ENCODE measurements around the gene GOLIM4.
"Not testable (repeated sequence)": the region's sequence is repeated elsewhere in the genome, so short reads cannot be mapped to it uniquely, and the experiment has no call there.

The GOLIM4 gene, protein sequence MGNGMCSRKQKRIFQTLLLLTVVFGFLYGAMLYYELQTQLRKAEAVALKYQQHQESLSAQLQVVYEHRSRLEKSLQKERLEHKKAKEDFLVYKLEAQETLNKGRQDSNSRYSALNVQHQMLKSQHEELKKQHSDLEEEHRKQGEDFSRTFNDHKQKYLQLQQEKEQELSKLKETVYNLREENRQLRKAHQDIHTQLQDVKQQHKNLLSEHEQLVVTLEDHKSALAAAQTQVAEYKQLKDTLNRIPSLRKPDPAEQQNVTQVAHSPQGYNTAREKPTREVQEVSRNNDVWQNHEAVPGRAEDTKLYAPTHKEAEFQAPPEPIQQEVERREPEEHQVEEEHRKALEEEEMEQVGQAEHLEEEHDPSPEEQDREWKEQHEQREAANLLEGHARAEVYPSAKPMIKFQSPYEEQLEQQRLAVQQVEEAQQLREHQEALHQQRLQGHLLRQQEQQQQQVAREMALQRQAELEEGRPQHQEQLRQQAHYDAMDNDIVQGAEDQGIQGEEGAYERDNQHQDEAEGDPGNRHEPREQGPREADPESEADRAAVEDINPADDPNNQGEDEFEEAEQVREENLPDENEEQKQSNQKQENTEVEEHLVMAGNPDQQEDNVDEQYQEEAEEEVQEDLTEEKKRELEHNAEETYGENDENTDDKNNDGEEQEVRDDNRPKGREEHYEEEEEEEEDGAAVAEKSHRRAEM

DNA sequence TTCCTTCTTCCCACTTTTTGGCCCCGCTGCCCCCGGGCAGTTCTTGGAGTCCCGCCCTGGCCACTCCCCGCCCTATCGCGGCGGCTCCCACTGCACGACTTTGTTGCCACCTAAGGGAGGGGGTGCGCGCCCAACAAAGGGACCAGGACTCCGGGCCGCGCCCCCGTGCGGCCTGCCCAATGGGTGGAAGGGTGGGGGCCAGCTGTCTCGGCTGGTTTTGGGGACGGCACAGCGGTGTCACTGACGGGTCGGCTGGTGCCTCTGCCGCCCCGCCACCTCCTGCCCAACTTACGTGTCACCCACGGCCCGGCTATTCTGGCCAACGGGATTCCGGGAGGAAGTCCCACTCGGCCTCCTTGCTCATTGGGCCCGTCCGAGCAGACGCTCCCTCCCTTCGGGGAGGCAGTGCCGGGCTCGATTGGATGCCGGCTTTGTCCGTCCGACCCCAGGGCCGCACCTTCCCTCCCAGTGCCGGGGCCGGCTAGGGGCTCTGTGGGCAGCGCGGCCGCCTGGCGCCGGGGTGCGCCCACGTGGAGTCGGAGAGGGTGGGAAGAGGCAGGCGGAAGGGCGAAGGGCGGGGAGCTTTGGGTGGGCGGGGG, at the start of gene GOLIM4:
Gene GOLIM4, minus strand, starts transcription at position 314 of the 599 bp plus-strand sequence. CDS start 639 bp downstream, outside the sequence.
- TF ChIP-seq GATA1 (IDR thresholded peaks at IDR 0.05; ENCODE audit: low read depth, low read length) (no peak), POLR2A (IDR thresholded peaks at IDR 0.05; ENCODE audit: low read length) (peak; percentile 66)
- peak; percentile 96 for DNase-seq

DNA sequence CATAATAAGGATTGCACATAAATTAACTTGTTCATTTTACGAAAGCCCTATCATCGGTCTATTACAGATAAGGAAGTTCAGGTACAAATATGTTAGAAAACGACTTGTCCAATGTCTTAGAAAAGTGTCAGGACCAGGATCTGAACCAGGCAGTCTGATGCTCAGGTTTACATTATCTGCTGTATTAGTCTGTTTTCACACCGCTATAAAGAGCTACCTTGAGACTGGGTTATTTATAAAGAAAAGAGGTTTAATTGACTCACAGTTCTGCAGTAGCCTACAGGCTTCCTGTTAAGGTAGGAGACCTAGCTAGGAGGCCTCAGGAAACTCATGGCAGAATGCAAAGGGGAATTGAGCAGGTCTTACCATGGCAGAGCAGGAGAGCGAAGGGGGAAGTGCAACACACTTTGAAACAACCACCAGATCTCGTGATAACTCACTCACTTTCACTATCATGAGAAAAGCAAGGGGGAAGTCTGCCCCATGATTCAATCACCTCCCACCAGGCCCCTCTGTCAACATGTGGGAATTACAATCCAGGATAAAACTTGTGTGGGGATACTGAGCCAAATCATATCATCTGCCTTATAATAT, 45.8 kb upstream of the GOLIM4 start:
- peak in 1 of 2 experiments; percentile 20 for DNase-seq
- TF ChIP-seq GATA1 (IDR thresholded peaks at IDR 0.05; ENCODE audit: low read depth, low read length), result no peak
- TF ChIP-seq POLR2A (IDR thresholded peaks at IDR 0.05; ENCODE audit: low read length), result no peak

DNA sequence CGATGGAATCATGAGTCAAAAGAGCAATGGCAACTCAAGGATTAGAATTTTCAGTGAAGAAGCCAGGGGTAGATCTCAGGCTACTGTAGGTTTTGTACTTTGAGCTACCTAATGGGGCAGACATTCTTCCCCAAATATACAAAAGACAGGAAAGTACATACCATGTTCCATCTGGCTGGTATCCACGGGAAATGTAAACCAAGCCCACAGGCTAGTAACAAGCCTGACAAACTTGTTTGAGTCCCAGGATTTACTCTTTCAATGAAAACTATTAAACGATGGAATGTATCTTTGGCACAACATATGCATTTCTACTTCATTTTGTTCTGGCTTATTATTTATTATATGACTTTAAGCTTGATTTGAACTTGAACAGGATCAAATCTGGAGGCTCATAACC, 44.2 kb upstream of the GOLIM4 start:
- no peak for TF ChIP-seq POLR2A (IDR thresholded peaks at IDR 0.05; ENCODE audit: low read length)
- no peak for DNase-seq

DNA sequence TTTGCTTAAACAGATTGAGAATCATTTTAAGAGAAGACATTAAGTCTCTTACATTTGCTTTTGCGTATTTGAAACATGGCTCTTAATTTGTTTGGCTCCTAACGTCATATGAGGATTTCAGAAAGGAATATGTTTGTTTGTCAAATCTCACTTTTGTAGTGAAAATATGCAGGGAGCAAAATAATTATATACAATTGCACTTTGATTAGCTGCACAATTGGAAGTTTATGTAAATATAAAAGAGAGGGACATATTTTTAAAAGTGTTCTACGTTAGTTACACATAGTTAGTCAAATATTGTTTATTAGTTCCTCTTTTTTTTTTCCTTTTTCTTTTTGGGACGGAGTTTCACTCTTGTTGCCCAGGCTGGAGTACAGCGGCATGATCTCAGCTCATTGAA, 42.7 kb upstream of the GOLIM4 start:
- DNase-seq, result no peak
- TF ChIP-seq GATA1 (IDR thresholded peaks at IDR 0.05; ENCODE audit: low read depth, low read length), result no peak
- TF ChIP-seq POLR2A (IDR thresholded peaks at IDR 0.05; ENCODE audit: low read length), result no peak

DNA sequence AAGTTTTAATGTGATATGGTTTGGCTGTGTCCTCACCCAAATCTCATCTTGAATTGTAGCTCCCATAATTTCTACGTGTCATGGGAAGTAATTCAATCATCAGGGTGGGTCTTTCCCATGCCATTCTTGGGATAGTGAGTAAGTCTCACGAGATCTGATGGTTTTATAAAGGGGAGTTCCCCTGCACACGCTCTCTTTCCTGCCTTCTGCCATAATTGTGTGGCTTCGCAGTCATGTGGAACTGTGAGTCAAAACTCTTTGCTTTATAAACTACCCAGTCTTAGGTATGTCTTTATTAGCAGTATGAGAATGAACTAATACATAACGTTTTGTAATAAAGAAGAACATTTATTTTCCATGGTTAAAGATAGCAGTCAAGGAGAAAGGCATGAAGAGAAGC, 39.2 kb upstream of the GOLIM4 start:
- DNase-seq, result no peak
- TF ChIP-seq POLR2A (IDR thresholded peaks at IDR 0.05; ENCODE audit: low read length) (no peak), GATA1 (IDR thresholded peaks at IDR 0.05; ENCODE audit: low read depth, low read length) (no peak)

DNA sequence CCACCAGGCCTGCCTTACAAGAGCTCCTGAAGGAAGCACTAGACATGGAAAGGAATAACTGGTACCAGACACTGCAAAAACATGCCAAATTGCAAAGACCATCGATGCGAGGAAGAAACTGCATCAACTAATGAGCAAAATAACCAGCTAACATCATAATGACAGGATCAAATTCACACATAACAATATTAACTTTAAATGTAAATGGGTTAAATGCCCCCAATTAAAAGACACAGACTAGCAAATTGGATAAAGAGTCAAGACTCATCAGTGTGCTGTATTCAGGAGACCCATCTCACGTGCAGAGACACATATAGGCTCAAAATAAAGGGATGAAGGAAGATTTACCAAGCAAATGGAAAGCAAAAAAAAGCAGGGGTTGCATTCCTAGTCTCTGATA, 34.5 kb upstream of the GOLIM4 start:
- not testable (repeated sequence) for DNase-seq

DNA sequence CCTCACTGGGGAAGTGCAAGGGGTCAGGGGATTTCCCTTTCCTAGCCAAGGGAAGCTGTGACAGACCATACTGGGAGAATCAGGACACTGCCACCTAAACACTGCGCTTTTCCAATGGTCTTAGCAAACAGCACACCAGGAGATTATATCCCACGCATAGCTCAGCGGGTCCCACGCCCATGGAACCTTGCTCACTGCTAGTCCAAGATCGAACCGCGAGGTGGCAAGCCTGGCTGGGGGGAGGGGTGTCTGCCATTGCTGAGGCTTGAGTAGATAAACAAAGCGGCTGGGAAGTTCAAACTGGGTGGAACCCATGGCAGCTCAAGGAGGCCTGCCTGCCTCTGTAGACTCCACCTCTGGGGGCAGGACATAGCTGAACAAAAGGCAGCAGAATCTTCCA, 32.7 kb upstream of the GOLIM4 start:
- peak in 1 of 2 experiments; percentile 17 for DNase-seq

DNA sequence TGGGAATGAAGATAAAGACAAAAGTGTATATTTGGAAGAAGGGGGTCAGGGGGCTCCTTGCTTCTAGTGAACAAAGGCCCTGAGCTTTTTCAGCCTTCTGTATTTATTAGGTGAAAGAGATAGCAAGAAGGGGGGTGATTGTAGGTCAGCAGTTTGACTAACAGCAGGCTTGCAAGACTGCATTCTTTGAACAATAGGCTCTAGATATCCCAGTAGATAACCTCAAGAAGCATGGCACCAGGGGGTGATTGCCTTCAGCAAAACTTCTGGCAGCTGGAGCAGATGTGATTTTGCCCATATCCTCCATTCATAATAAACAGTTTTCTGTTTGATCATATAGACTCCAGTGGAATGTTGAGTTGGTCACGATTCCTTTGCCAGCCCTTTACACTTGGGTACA, 31.7 kb upstream of the GOLIM4 start:
- no peak for DNase-seq
- TF ChIP-seq POLR2A (IDR thresholded peaks at IDR 0.05; ENCODE audit: low read length) (no peak), GATA1 (IDR thresholded peaks at IDR 0.05; ENCODE audit: low read depth, low read length) (no peak)

DNA sequence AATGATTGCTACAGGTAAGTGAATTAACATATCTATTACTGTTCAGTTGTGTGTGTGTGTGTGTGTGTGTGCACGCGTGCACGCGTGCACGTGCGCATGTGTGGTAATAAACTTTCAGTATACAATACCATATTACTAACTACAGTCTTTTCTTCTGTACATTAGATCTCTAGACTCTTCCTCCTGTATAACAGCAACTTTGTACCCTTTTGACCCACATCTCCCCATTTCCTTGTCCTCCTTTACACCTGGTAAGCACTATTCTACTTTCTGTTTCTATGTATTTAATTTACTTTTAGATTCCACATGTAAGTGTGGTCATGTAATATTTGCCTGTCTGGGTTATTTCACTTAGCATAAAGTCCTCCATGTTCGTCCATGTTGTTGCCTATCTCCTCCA, 29.1 kb upstream of the GOLIM4 start:
- no peak for TF ChIP-seq GATA1 (IDR thresholded peaks at IDR 0.05; ENCODE audit: low read depth, low read length)
- no peak for TF ChIP-seq POLR2A (IDR thresholded peaks at IDR 0.05; ENCODE audit: low read length)
- DNase-seq, result no peak

DNA sequence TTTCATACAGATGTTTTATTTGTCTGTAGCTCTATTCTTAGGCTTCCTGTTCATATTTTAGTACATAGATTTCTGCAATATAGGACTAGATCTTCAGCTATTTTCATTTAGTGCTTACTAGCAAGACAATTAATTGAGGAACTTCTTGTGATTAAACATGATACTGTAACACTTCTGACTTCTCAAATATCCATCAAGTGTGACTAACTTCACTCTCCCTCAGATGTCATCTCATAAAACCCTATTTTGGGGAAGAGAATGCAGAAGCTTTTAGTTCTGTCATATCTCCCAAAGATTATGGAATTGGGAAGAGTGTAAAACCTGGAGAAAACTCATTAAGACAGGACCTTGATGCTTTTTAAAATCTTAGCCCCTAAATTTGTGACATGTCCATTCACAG, 28.6 kb upstream of the GOLIM4 start:
- no peak for DNase-seq
- TF ChIP-seq GATA1 (IDR thresholded peaks at IDR 0.05; ENCODE audit: low read depth, low read length) (no peak), POLR2A (IDR thresholded peaks at IDR 0.05; ENCODE audit: low read length) (no peak)

DNA sequence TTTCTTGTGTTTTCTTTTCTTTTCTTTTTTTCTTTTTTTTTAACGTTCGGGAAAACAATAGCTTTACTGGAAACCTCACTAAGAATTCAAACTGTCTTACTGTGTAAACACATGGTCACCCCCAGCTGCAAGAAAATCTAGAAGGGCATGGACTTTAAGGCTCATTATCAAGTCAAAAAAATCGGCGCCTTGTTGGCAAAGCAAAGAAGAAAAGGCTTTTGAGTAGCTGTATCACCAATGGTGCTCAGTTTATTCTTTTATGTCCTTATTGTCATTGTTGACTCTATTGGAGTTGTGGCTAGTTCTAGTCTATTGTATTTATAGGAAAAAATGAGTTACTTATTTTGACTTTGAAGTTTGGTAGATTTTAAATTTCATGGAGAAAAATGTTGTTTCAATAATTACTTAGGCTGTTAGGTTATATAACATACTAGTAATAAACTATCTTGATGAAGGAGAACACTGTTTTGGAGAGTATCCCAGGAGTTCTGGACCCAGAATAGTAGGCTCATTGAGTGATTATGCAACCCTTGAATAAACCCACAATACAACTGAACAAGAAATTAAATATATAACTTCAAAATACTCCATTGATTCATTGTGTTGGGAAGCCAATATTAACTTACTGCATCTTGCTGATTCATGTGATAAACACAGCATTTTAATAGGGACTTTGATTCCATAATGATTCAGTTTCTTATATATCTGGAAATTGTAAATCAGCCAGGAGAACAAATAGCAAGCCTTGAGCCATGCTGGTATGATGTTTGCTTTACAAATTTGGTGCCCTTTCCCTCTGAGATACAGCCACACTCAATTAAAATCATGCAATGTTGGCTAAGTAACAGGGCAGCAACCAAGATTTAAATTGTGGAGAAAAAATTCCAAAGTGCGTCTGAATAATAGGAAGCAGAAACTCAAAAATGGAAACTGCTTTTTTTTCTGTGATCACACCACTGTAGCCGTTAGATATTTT, 27.8 kb upstream of the GOLIM4 start:
- DNase-seq, result no peak

DNA sequence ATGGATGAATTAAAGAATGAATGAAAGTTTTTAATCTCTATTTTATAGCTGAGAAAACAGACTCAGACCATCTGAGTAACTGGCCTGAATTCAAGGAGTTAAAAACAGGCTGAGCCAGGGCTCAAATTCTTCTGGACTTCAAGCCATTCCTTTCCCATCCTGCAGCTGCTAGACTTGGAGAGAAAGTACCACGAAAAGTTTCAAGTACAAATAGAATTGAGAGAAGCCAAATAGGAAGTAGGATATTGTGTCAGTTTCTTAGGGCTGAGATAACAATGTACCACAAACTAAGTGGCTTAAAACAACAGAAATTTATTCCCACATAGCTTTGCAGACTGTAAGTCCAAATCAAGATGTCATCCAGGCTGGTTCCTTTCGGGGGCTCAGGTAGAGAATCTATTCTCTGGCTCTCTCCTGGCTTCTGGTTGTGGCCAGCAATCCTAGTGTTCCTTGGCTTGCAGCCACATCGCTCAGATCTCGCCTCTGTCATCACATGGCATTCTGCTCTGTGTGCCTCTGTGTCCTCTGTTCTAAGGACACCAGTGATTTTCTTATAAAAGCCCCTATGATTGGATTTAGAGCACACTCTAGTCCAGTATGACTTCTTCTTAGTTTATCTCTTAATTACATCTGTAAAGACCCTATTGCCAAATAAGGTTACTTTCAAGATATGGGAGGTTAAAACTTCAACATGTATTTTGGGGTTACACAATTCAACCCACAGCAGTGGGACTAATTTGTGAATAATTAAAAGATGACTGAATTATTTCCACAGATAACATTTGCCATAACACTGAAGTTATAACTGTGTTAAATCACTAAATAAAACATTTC, 25.7 kb upstream of the GOLIM4 start:
- peak in 1 of 2 experiments; percentile 16 for DNase-seq
- no peak for TF ChIP-seq POLR2A (IDR thresholded peaks at IDR 0.05; ENCODE audit: low read length)
- no peak for TF ChIP-seq GATA1 (IDR thresholded peaks at IDR 0.05; ENCODE audit: low read depth, low read length)

More for the DNA sequence above, 27.8 kb upstream of the GOLIM4 start:
- no peak for TF ChIP-seq POLR2A (IDR thresholded peaks at IDR 0.05; ENCODE audit: low read length)
- TF ChIP-seq GATA1 (IDR thresholded peaks at IDR 0.05; ENCODE audit: low read depth, low read length), result no peak

All from erythroblast (primary cell).